ENCODE measurements around the gene PIK3CB. TPM values are rescaled to one million over a fixed set of nuclear protein-coding genes. Genes with fewer than 3 reads are reported as not detected.

PIK3CB gene
- total and polyA plus RNA-seq, 2 of the 8 experiments (the other 6 are each of a cell fraction or from before 2014, with no cell fraction given): 8.3 to 35.2 TPM

- FAIRE-seq (no peak), DNase-seq (ENCODE audit: low read depth in 1 of 2, low spot score in 2 of 2) (no peak)
- Histone ChIP-seq H3K56ac (replicated peaks; ENCODE audit: insufficient read length, low read depth, low read length) (no peak overlapping the region), H2BK12ac (ENCODE audit: low read depth, low read length) (no peak overlapping the region), H2AFZ (ENCODE audit: low read length) (no peak overlapping the region), H3K18ac (ENCODE audit: extremely low read depth, low read length) (no peak overlapping the region), H3K9me3 (ENCODE audit: insufficient read depth in 2 of 2, low read depth in 1 of 2, low read length in 1 of 2) (no peaks in the 10 kb centered on the region), H3K79me2 (ENCODE audit: control insufficient read depth in 1 of 2, insufficient read depth in 2 of 2, low read length in 2 of 2) (peaks cover 0 to 79% of the 10 kb centered on the region in 2 experiments; a peak in 3 of 4 replicates), H2AK5ac (ENCODE audit: low read depth, low read length) (no peak overlapping the region), H4K20me1 (replicated peaks in 1 of 2; ENCODE audit: control insufficient read depth in 1 of 2, insufficient read depth in 2 of 2, low read length in 2 of 2) (peaks cover 0 to 4% of the 10 kb centered on the region in 2 experiments), H3K27me3 (replicated peaks in 1 of 4; ENCODE audit: control insufficient read depth in 3 of 4, extremely low read depth in 1 of 4, insufficient read depth in 3 of 4, low read length in 3 of 4) (no peaks in the 10 kb centered on the region), H3K9ac (replicated peaks in 1 of 4; ENCODE audit: extremely low read depth in 1 of 4, low read depth in 3 of 4, low read length in 3 of 4) (peak overlapping the region in 1 of 4 experiments; percentile 37; a peak in 1 of 7 replicates), H4K91ac (replicated peaks; ENCODE audit: insufficient read length, low read length) (no peak overlapping the region), H3K23me2 (ENCODE audit: low read depth, low read length) (no peaks in the 10 kb centered on the region), H4K8ac (ENCODE audit: extremely low read depth, insufficient read depth, low read length) (no peak overlapping the region), H2BK5ac (ENCODE audit: low read depth, low read length) (no peak overlapping the region; the same call in 1 of the 2 replicates), H3K36me3 (ENCODE audit: control insufficient read depth in 2 of 4, insufficient read depth in 4 of 4, low read length in 3 of 4) (no peaks in the 10 kb centered on the region), H3K27ac (ENCODE audit: low read depth, low read length) (no peak overlapping the region), H3K4me1 (replicated peaks in 1 of 4; ENCODE audit: control insufficient read depth in 3 of 4, insufficient read depth in 4 of 4, low read length in 3 of 4) (no peaks in the 10 kb centered on the region), H3K23ac (ENCODE audit: insufficient read length) (no peak overlapping the region), H2BK120ac (replicated peaks; ENCODE audit: low read depth, low read length) (no peak overlapping the region), H4K5ac (ENCODE audit: insufficient read length, low read depth, low read length) (no peak overlapping the region), H3K79me1 (ENCODE audit: low read depth, low read length) (peaks cover 10% of the 10 kb centered on the region), H2BK20ac (ENCODE audit: low read length) (no peak overlapping the region), H2BK15ac (ENCODE audit: low read length) (no peak overlapping the region), H3K14ac (ENCODE audit: insufficient read length) (no peak overlapping the region), H3K4me2 (ENCODE audit: insufficient read depth in 1 of 2, low read depth in 2 of 2, low read length in 2 of 2) (no peak overlapping the region), H3K4ac (replicated peaks; ENCODE audit: insufficient read length, low read depth, low read length) (peak overlapping the region; percentile 47), H3K4me3 (ENCODE audit: extremely low read depth in 1 of 4, insufficient read depth in 2 of 4, low read depth in 3 of 4, low read length in 4 of 4) (no peak overlapping the region)
- 94% methylated on average over 1 of the region's 1 CpG; no CpG with 5 or more reads in 1 of the 2 experiments for WGBS, 2 experiments (ENCODE audit: extremely low coverage in 1 of 2, insufficient coverage in 1 of 2, insufficient read length in 1 of 2, insufficient replicate concordance in 2 of 2, low coverage in 1 of 2, low lambda C conversion rate in 2 of 2, missing lambda C conversion rate in 1 of 2)
- POLR2A ChIA-PET (ENCODE audit: partially characterized antibody): interaction anchor here (0.5 to 1.9 kb wide), 2 partner anchors 9 to 25 kb away, joined by 3 to 6 read pairs; no protein-coding TSS in a partner anchor
- CTCF ChIA-PET (ENCODE audit: partially characterized antibody): interaction anchor here (0.5 to 2.1 kb wide), 11 partner anchors 13 to 119 kb away, joined by 3 to 10 read pairs (median 4); no protein-coding TSS in a partner anchor
- TF ChIP-seq CHD2 (IDR thresholded peaks at IDR 0.05; ENCODE audit: low read length) (no peak), FOSL1 (IDR thresholded peaks at IDR 0.05; ENCODE audit: insufficient read depth, low read depth, low read length) (no peak), GTF2F1 (IDR thresholded peaks at IDR 0.05; ENCODE audit: borderline replicate concordance, low read depth, low read length) (no peak), ASH2L (IDR thresholded peaks at IDR 0.05; ENCODE audit: low read length) (no peak)
Observed at GRCh38 chr3:138818185-138818860, 16.4 kb downstream of the PIK3CB start.
